GM10266 (cell line): ENCODE measurements around the gene ZFYVE28.

Experiments used
- DNase-seq: peaks from one replicate; pipeline ENCODE4 v3.0.0; 2012; ENCODE audit errors: extremely low spot score
- TF ChIP-seq, protein P1 (sequence below): IDR thresholded peaks from 2 replicates; pipeline ENCODE4 v1.5.1; 2012; ENCODE audit warnings: mild to moderate bottlenecking, low read depth; ENCODE audit not compliant: control insufficient read depth, insufficient read depth; ENCODE audit errors: missing control alignments

ZFYVE28 gene

DNA sequence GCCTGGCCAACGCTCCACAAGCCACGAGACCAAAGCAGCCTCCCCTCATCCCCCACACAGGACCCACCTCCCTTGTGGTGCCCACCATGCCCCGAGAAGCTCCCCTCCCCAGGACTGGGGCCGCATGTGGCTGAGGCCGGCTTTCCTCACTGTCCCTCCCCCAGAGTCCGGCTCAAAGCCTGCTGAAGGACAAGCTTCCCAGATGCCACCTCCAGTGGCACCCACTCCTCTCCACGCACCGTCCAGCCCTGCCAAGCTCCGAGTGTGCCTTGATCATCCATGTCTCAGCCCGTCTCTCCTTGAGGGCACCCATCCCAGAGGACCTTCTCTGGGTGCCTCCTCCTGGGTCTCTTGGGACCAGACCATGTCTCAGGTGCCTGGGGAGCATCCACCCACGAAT, 97.7 kb downstream of the ZFYVE28 start:
- DNase-seq: no peak
- TF ChIP-seq, protein P1, sequence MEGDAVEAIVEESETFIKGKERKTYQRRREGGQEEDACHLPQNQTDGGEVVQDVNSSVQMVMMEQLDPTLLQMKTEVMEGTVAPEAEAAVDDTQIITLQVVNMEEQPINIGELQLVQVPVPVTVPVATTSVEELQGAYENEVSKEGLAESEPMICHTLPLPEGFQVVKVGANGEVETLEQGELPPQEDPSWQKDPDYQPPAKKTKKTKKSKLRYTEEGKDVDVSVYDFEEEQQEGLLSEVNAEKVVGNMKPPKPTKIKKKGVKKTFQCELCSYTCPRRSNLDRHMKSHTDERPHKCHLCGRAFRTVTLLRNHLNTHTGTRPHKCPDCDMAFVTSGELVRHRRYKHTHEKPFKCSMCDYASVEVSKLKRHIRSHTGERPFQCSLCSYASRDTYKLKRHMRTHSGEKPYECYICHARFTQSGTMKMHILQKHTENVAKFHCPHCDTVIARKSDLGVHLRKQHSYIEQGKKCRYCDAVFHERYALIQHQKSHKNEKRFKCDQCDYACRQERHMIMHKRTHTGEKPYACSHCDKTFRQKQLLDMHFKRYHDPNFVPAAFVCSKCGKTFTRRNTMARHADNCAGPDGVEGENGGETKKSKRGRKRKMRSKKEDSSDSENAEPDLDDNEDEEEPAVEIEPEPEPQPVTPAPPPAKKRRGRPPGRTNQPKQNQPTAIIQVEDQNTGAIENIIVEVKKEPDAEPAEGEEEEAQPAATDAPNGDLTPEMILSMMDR: no peak

DNA sequence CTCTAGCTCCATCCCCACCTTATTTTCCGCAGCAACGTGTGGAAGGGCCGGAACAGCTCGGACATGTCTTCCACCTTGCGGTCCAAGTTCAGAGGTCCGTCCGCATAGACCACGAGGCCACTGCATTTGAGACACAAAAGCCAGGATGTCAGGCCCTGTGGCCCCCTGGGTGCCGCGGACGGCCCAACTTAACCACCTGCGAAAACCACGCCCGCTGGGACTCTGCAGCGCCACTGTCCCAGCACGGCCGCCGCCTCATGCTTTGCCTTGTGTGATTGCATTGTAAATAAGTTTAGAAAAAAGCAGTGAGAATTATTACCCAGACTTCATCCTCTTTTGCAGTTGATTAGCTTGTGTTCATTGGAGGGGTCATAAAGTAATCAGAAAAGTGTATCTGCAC, 98.3 kb downstream of the ZFYVE28 start:
- DNase-seq: no peak
- TF ChIP-seq, protein P1: no peak

DNA sequence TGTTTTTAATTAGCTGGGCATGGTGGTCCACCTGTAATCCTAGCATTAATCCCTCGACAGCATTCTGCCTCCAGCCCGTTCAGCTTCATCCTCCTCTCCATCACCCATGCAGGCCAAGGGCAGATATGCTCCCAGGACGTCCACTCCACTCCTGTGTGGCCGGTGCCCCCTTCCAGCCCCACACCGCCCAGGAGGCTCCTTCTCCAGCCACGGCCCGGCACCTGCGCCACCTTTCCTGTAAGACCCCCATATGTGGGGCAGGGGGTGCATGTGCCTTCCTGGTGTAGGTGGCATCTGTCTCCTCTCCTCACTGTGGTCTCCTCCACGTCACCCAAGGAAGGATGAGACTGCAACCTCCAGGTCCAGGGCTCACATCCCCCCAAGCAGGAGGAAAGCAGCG, 99.6 kb downstream of the ZFYVE28 start:
- no peak for DNase-seq
- TF ChIP-seq, protein P1: no peak

DNA sequence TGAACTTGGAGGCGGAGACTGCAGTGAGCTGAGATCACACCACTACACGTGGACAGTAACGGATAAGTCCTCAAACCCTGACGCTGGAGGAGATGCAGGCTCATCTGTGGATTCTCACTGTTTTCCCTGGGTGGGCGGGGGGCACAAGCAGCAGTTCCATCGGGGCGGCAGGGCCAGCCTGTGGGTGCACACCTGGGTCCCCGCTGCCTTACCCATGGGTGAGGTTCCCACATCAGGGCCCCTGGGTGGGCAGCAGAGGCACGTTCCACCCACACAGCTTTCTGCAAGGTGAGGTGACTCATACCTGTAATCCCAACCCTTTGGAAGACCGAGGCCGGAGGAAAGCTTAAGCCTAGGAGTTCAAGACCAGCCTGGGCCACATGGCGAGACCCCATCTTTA, 100.0 kb downstream of the ZFYVE28 start:
- TF ChIP-seq, protein P1: no peak
- no peak for DNase-seq

DNA sequence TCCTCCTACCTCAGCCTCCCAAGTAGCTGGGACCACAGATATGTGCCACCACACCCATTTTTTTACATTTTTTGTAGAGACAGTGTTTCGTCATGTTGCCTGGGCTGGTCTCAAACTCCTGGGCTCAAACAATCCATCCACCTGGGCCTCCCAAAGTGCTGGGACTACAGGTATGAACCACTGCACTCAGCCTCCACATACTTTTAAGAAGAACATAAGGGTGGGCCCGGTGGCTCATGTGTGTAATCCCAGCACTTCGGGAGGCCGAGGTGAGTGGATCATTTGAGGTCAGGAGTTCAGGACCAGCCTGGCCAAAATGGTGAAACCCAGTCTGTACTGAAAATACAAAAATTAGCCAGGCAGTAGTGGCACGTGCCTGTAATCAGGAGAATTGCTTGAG, 105.1 kb downstream of the ZFYVE28 start:
- TF ChIP-seq, protein P1: no peak
- no peak for DNase-seq

DNA sequence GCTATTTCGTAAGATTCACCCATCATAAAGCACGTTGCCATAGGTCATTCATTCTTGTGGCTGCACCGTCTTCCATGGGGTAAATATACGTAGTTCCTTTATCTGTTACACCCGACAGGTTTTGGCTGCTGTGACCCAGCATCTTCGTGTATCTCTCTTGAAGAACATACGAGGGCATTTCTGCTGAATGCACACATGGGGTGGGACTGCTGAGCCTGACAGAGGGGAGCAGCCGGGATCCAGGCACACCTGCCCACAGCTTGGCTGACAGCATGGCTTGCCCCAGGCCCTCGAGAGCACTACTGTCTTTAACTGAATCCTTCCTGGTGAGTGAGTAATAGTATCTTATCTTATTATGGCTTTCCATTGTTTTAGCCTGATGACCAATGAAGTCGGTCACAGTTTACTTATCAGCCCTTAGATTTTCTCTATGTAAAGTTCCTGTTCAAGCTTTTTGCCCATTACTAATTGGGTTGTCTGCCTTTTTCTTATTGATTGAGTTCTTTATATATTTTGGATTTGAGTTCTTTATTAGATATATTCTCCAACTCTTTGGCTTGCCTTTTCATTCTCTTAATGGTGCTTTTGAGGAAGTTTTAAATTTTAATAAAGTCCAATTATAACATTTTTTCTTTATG, 111.6 kb downstream of the ZFYVE28 start:
- DNase-seq: no peak
- TF ChIP-seq, protein P1: no peak

DNA sequence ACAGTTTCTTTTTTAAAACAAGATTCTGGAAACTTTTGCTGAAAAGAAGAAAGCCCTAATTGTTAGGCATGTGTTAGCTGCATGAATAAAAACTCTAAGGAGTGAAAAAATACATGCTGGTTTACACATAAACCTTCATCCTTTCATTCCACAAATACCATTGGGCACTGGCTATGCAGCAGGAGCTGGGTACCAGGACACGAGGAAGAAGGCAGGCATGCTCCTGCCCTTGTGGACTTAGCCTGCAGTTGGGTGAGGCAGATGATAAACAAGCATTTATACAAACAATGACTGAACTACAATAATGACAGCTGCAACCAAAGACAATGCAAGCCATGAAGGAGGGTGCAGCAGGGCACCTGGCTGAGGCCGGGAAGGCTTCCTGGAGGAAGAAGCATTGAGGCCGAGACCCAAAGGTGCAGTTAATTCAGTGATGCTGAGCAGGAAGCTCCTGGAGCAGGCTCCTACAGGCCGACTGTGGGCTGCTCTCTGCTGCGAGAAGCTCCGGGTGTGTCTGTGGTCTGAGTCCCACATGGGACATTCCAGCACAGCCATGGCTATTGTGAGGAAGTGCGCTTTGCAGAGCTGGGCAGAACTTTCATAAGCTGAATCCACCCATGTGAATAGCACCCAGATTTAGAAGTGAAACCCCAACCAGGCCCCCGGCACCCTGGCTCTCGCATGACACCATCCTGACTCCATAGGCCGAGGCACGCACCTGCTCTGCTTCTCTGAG, 112.5 kb downstream of the ZFYVE28 start:
- TF ChIP-seq, protein P1: no peak

More for the DNA sequence above, 112.5 kb downstream of the ZFYVE28 start:
- DNase-seq: no peak
